SU-DHL-6 (cell line): Measurements from ENCODE around the gene BLACAT1.

Experiments
- H2AFZ ChIP-seq: fragments of 200-600 bp; sonication (generic); 2 replicates; pipeline ENCODE4 v1.6.1; 2014; ENCODE audit warnings: low read depth, mild to moderate bottlenecking, moderate library complexity, mixed read lengths, antibody characterized with exemption, low read length; ENCODE audit not compliant: severe bottlenecking
- H3F3A ChIP-seq: fragments of 200-600 bp; shearing (Covaris generic); 2 replicates; pipeline ENCODE4 v1.6.0; 2016; ENCODE audit warnings: antibody characterized with exemption, mild to moderate bottlenecking; ENCODE audit not compliant: insufficient read depth
- H3K27ac ChIP-seq: fragments of 200-600 bp; sonication (generic); 2 replicates; pipeline ENCODE4 v1.5.1; 2016; ENCODE audit warnings: low read depth, mild to moderate bottlenecking, low read length, moderate library complexity, mixed read lengths
- H3K27me3 ChIP-seq: fragments of 200-600 bp; sonication (generic), shearing (Covaris generic); 2 replicates; pipeline ENCODE4 v1.6.0; 2014; ENCODE audit warnings: mild to moderate bottlenecking, low read length
- H3K36me3 ChIP-seq: fragments of 200-600 bp; sonication (generic); 2 replicates; pipeline ENCODE4 v1.6.1; 2014; ENCODE audit warnings: mild to moderate bottlenecking, low read length, mixed read lengths
- H3K4me2 ChIP-seq: fragments of 300-600, 200-600 bp; shearing (Covaris generic), sonication (generic); 2 replicates; pipeline ENCODE4 v1.6.0; 2014; ENCODE audit warnings: low read length, low read depth, mild to moderate bottlenecking; ENCODE audit not compliant: poor library complexity, severe bottlenecking
- H3K4me3 ChIP-seq: fragments of 200-600 bp; sonication (generic); 2 replicates; pipeline ENCODE4 v1.5.1; 2014; ENCODE audit warnings: antibody characterized with exemption, low read length, mild to moderate bottlenecking, mixed read lengths; ENCODE audit not compliant: insufficient read depth, poor library complexity, severe bottlenecking
- H3K79me2 ChIP-seq: fragments of 200-600 bp; sonication (generic); 2 replicates; pipeline ENCODE4 v1.6.1; 2014; ENCODE audit warnings: mild to moderate bottlenecking, low read length, moderate library complexity; ENCODE audit not compliant: insufficient read depth
- H3K9ac ChIP-seq: fragments of 200-600 bp; sonication (generic); 2 replicates; pipeline ENCODE4 v1.7.0; 2014; ENCODE audit warnings: mild to moderate bottlenecking, low read length
- H3K9me2 ChIP-seq: fragments of 200-600 bp; sonication (generic); replicated peaks from 2 replicates; pipeline ENCODE4 v1.6.1; 2014; ENCODE audit warnings: low read length; ENCODE audit not compliant: insufficient read depth
- H3K9me3 ChIP-seq: fragments of 200-600 bp; sonication (generic); 2 replicates; pipeline ENCODE4 v1.6.1; 2014; ENCODE audit warnings: low read length, mixed read lengths; ENCODE audit not compliant: insufficient read depth
- H4K20me1 ChIP-seq: fragments of 200-600 bp; sonication (generic); 2 replicates; pipeline ENCODE4 v1.6.1; 2014; ENCODE audit warnings: low read depth, mild to moderate bottlenecking, antibody characterized with exemption, low read length, moderate library complexity, mixed read lengths
- EZH2phosphoT487 ChIP-seq: fragments of 200-600 bp; sonication (generic), shearing (Covaris generic); conservative IDR thresholded peaks from 2 replicates; pipeline ENCODE4 v1.6.1; 2018; ENCODE audit warnings: mild to moderate bottlenecking, antibody characterized with exemption, low read length, moderate library complexity, mixed read lengths
- TF ChIP-seq, protein P1 (sequence below): fragments of 200-600 bp; sonication (generic); IDR thresholded peaks from one replicate; pipeline ENCODE4 v1.5.1; 2017; ENCODE audit warnings: antibody characterized with exemption, mild to moderate bottlenecking, low read length, moderate library complexity; ENCODE audit not compliant: insufficient read depth, poor library complexity, severe bottlenecking

BLACAT1 gene

DNA sequence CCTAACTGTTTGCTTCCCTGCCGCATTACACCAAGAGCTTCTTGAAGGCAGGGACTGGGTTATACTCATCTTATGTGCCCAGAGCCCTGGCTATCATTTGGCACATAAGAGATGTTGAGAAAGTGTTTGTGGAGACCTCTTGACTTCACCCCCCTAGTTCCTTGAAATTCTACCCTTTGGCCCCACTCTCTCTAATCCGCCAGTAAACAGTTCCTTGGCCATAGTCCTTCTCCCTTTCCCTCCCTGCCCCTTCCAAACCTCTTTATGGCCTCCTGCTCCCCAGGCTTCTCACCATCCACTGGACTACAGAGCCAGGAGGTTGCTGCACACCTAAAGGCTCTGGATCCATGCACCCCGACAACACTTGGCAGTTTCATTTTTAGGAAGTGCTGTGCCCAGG, 47.1 kb upstream of the BLACAT1 start:
- TF ChIP-seq, protein P1, sequence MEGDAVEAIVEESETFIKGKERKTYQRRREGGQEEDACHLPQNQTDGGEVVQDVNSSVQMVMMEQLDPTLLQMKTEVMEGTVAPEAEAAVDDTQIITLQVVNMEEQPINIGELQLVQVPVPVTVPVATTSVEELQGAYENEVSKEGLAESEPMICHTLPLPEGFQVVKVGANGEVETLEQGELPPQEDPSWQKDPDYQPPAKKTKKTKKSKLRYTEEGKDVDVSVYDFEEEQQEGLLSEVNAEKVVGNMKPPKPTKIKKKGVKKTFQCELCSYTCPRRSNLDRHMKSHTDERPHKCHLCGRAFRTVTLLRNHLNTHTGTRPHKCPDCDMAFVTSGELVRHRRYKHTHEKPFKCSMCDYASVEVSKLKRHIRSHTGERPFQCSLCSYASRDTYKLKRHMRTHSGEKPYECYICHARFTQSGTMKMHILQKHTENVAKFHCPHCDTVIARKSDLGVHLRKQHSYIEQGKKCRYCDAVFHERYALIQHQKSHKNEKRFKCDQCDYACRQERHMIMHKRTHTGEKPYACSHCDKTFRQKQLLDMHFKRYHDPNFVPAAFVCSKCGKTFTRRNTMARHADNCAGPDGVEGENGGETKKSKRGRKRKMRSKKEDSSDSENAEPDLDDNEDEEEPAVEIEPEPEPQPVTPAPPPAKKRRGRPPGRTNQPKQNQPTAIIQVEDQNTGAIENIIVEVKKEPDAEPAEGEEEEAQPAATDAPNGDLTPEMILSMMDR, result no peak
- TF ChIP-seq EZH2phosphoT487, result no peak
- Histone ChIP-seq H3K4me3 (no peak overlapping the region), H2AFZ (no peak overlapping the region), H3K79me2 (no peaks in the 10 kb centered on the region), H3K36me3 (no peaks in the 10 kb centered on the region), H3K9me2 (no peaks in the 10 kb centered on the region), H3K9me3 (no peaks in the 10 kb centered on the region), H3K9ac (no peak overlapping the region), H3K27me3 (no peaks in the 10 kb centered on the region), H3F3A (no peaks in the 10 kb centered on the region), H3K27ac (no peak overlapping the region), H4K20me1 (no peaks in the 10 kb centered on the region), H3K4me2 (no peak overlapping the region)

DNA sequence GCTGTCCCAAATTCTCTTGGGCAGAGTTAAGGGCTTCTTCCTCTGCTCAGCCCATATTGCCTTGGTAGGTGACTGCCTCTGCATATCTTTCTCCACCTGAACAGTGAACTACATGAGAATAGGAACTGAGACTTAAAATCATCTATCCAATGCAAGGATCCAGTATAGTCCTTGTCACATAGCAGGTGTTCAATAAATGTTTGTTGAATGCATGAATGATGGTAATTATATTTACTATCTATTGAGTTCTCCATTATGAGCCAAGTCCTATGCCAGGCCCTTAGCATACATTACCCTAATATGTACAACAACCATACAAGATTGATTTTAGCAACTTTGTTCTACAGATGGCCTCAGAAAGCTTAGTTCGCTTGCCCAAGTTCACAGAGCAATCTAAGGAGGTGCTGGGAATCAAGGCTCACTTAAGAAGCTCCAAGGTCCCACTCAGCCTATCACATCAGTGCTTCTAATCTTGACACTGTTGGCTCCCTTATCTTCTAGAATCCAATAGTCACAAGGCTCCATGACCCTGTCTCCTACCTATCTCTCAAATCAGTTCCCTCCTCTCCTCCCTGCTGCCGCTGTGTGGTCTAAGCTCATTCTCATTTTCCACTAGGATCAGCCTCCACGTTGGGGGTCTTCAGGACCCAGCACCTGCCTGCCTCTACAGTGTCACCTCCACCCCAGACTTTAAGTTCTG, 46.4 kb upstream of the BLACAT1 start:
- H4K20me1 ChIP-seq, result no peaks in the 10 kb centered on the region
- H3K9me3 ChIP-seq, result no peaks in the 10 kb centered on the region
- H2AFZ ChIP-seq, result no peak overlapping the region
- TF ChIP-seq EZH2phosphoT487, result no peak
- TF ChIP-seq, protein P1, result no peak
- no peak overlapping the region for H3K9ac ChIP-seq
- H3K79me2 ChIP-seq, result no peaks in the 10 kb centered on the region
- no peaks in the 10 kb centered on the region for H3K36me3 ChIP-seq
- no peaks in the 10 kb centered on the region for H3F3A ChIP-seq
- no peak overlapping the region for H3K4me3 ChIP-seq
- 0 out of 2 replicates have a peak, but pooled peaks cover 4% of the 10 kb centered on the region for H3K27me3 ChIP-seq
- no peak overlapping the region for H3K4me2 ChIP-seq
- H3K27ac ChIP-seq, result no peak overlapping the region
- no peaks in the 10 kb centered on the region for H3K9me2 ChIP-seq

DNA sequence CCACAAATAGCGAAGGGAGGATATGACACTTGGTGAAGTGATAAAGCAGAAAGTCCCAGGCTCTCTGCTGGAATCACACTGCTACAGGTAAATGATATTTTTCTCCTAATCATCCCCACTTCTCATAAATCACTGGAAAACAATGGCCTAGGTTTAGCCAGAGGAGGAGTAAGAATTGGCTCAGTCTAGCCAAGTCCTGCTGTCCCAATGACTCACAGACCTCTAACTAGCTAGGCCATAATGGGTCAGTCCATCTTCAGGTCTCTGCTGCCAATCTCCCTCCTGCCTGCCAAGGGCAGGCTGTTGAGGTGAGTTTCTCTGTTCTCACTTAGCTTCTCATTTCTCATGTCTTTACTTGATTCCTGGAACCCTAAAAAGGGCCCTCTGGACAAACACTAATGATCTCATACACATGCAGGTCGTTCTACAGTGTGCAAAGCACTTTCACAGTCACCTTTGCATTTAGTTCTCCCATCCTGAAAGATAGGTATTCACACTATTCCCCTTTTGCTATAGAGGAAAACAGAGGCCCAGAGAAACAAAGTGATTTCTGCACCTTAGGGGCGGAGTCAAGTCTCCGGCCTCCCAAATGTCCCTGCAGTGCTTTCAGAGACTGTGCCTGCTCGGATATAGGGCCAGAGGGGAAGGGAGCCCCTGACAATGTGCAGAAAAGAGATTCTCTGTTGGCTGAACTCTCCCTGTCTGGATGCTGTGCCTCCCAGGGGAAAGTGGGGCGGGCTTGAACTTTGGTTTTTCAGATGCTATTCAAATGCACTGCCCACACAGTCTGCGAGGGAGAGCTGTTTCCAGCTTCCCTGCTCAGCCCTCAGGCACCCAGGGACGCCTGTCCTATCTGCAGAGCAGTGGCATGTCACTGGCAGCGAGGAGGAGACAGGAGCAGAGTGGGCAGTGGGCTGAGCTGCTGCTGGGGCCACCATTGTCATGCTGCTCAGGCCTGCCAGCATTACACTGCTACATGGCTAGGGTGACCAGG, 44.7 kb upstream of the BLACAT1 start:
- TF ChIP-seq EZH2phosphoT487, result no peak
- TF ChIP-seq, protein P1, result no peak
- Histone ChIP-seq H3F3A (no peaks in the 10 kb centered on the region), H3K9me3 (no peaks in the 10 kb centered on the region), H3K36me3 (no peaks in the 10 kb centered on the region), H2AFZ (no peak overlapping the region), H3K4me2 (no peak overlapping the region), H3K9me2 (no peaks in the 10 kb centered on the region), H4K20me1 (no peaks in the 10 kb centered on the region), H3K27me3 (0 out of 2 replicates have a peak, but pooled peaks cover 4% of the 10 kb centered on the region), H3K9ac (no peak overlapping the region), H3K4me3 (no peak overlapping the region), H3K27ac (no peak overlapping the region), H3K79me2 (no peaks in the 10 kb centered on the region)
